Measurements from ENCODE around the gene ARHGAP33. TPM values are rescaled to one million over a fixed set of nuclear protein-coding genes. Genes with fewer than 3 reads are reported as not detected.

Gene ARHGAP33
- total RNA-seq, 2 donors from 2014 or later: 1.3 to 1.4 TPM

GRCh38 chr19:35739275-35740107, 35.9 kb upstream of the ARHGAP33 start:
- Histone ChIP-seq H3K4me3 (peak overlapping the region; percentile 63 to 66), H3K4me1 (peaks cover 0 to 26% of the 10 kb centered on the region in 2 donors), H3K27me3 (no peaks in the 10 kb centered on the region), H3K9me3 (no peaks in the 10 kb centered on the region), H3K27ac (peak overlapping the region in 1 of 2 donors; percentile 85), H3K36me3 (peaks cover 33% of the 10 kb centered on the region)
- TF ChIP-seq CTCF (IDR thresholded peaks at IDR 0.05): no peak
- DNase-seq (ENCODE audit: low spot score): no peak

GRCh38 chr19:35740108-35740422, 35.3 kb upstream of the ARHGAP33 start:
- H3K4me3 ChIP-seq: peak overlapping the region; percentile 63 to 66
- H3K36me3 ChIP-seq: peaks cover 29% of the 10 kb centered on the region
- no peaks in the 10 kb centered on the region for H3K27me3 ChIP-seq
- H3K4me1 ChIP-seq: peaks cover 0 to 28% of the 10 kb centered on the region in 2 donors
- peak overlapping the region; percentile 63 to 85 for H3K27ac ChIP-seq
- no peaks in the 10 kb centered on the region for H3K9me3 ChIP-seq
- TF ChIP-seq CTCF (IDR thresholded peaks at IDR 0.05): no peak
- DNase-seq (ENCODE audit: low spot score): no peak

GRCh38 chr19:35740423-35741202, 34.8 kb upstream of the ARHGAP33 start:
- H3K27ac ChIP-seq: peak overlapping the region; percentile 75 to 85
- peak; percentile 98 for DNase-seq (ENCODE audit: low spot score)
- H3K9me3 ChIP-seq: no peaks in the 10 kb centered on the region
- H3K4me1 ChIP-seq: peaks cover 0 to 28% of the 10 kb centered on the region in 2 donors
- peak overlapping the region; percentile 63 to 66 for H3K4me3 ChIP-seq
- H3K36me3 ChIP-seq: peaks cover 27% of the 10 kb centered on the region
- peak in 1 of 2 donors; percentile 20 for TF ChIP-seq CTCF (IDR thresholded peaks at IDR 0.05)
- no peaks in the 10 kb centered on the region for H3K27me3 ChIP-seq

GRCh38 chr19:35741203-35741515, 34.2 kb upstream of the ARHGAP33 start:
- peaks cover 0 to 33% of the 10 kb centered on the region in 2 donors for H3K4me1 ChIP-seq

GRCh38 chr19:35742121-35742724, 33.1 kb upstream of the ARHGAP33 start, which contains the start of gene IGFLR1:
Gene IGFLR1 (minus strand): TSS chr19:35742452. CDS start chr19:35741180, 1,272 bp downstream.
- H3K9me3 ChIP-seq: no peaks in the 10 kb centered on the region
- H3K27ac ChIP-seq: peak within 1 kb of the TSS; percentile 71 to 75
- peak within 1 kb of the TSS in 1 of 2 donors; percentile 66 for H3K4me3 ChIP-seq
- TF ChIP-seq CTCF (IDR thresholded peaks at IDR 0.05): no peak
- peaks cover 21% of the 10 kb centered on the region for H3K36me3 ChIP-seq
- peaks cover 0 to 40% of the 10 kb centered on the region in 2 donors for H3K4me1 ChIP-seq
- no peak for DNase-seq (ENCODE audit: low spot score)
- H3K27me3 ChIP-seq: no peaks in the 10 kb centered on the region

More at GRCh38 chr19:35741203-35741515, 34.2 kb upstream of the ARHGAP33 start:
- no peak for DNase-seq (ENCODE audit: low spot score)
- H3K4me3 ChIP-seq: peak overlapping the region; percentile 63 to 66
- peaks cover 27% of the 10 kb centered on the region for H3K36me3 ChIP-seq
- no peaks in the 10 kb centered on the region for H3K27me3 ChIP-seq
- H3K9me3 ChIP-seq: no peaks in the 10 kb centered on the region
- peak overlapping the region; percentile 71 to 75 for H3K27ac ChIP-seq
- no peak for TF ChIP-seq CTCF (IDR thresholded peaks at IDR 0.05)

Data from right atrium auricular region (tissue), 2 donors.